HTR-8/SVneo (cell line): ENCODE measurements around the gene CTDSPL.
"Not testable (repeated sequence)": the region's sequence is repeated elsewhere in the genome, so short reads cannot be mapped to it uniquely, and the experiment has no call there.

Experiments used
- DNase-seq: peaks from one replicate; pipeline ENCODE4 v3.0.0; 2011; ENCODE audit warnings: low spot score, mixed read lengths; ENCODE audit not compliant: insufficient read length
- FAIRE-seq: peaks from 2 replicates; lab custom pipeline; 2011; peaks lifted over from hg19 to GRCh38; lab: Jason Lieb, UNC

The CTDSPL gene

GRCh38 chr3:37981348-37981664 lies 119.6 kb downstream of the CTDSPL start:
- no peak for DNase-seq
- no peak for FAIRE-seq

GRCh38 chr3:37982331-37982730 lies 120.7 kb downstream of the CTDSPL start:
- DNase-seq (no peak), FAIRE-seq (no peak)

GRCh38 chr3:37984051-37984450 lies 122.4 kb downstream of the CTDSPL start:
- no peak for FAIRE-seq

GRCh38 chr3:37984596-37984995 lies 122.9 kb downstream of the CTDSPL start:
- FAIRE-seq (no peak), DNase-seq (no peak)

More at GRCh38 chr3:37984051-37984450, 122.4 kb downstream of the CTDSPL start:
- no peak for DNase-seq

- no peak for FAIRE-seq
Observed at GRCh38 chr3:37985637-37986320, 124.1 kb downstream of the CTDSPL start.

GRCh38 chr3:37986479-37987314 lies 125.0 kb downstream of the CTDSPL start:
- FAIRE-seq (no peak), DNase-seq (no peak)

More at GRCh38 chr3:37985637-37986320, 124.1 kb downstream of the CTDSPL start:
- no peak for DNase-seq

- no peak for DNase-seq
- FAIRE-seq: no peak
Observed at GRCh38 chr3:37987315-37987697, 125.6 kb downstream of the CTDSPL start.

GRCh38 chr3:37987751-37988179 lies 126.1 kb downstream of the CTDSPL start:
- no peak for FAIRE-seq
- DNase-seq: no peak

- FAIRE-seq: not testable (repeated sequence)
Observed at GRCh38 chr3:37988376-37988775, 126.7 kb downstream of the CTDSPL start.

GRCh38 chr3:37988931-37989525 lies 127.3 kb downstream of the CTDSPL start:
- FAIRE-seq: no peak

More at GRCh38 chr3:37988376-37988775, 126.7 kb downstream of the CTDSPL start:
- DNase-seq: not testable (repeated sequence)

GRCh38 chr3:37989821-37990480 lies 128.3 kb downstream of the CTDSPL start:
- DNase-seq (no peak), FAIRE-seq (no peak)

More at GRCh38 chr3:37988931-37989525, 127.3 kb downstream of the CTDSPL start:
- DNase-seq: no peak

GRCh38 chr3:37990527-37990926 lies 128.8 kb downstream of the CTDSPL start, which contains the start of gene VILL:
VILL (plus strand) TSS chr3:37990786; CDS start chr3:37993673, 2,887 bp downstream.
- no peak for FAIRE-seq
- no peak for DNase-seq

GRCh38 chr3:37991109-37991508 lies 129.4 kb downstream of the CTDSPL start:
- no peak for FAIRE-seq
- DNase-seq: no peak

GRCh38 chr3:37991823-37992222 lies 130.1 kb downstream of the CTDSPL start:
- no peak for FAIRE-seq

GRCh38 chr3:37992271-37993066 lies 130.8 kb downstream of the CTDSPL start:
- FAIRE-seq: no peak
- DNase-seq: no peak

More at GRCh38 chr3:37991823-37992222, 130.1 kb downstream of the CTDSPL start:
- no peak for DNase-seq

GRCh38 chr3:37993067-37993455 lies 131.4 kb downstream of the CTDSPL start:
- FAIRE-seq (no peak), DNase-seq (no peak)

GRCh38 chr3:37993460-37993819 lies 131.8 kb downstream of the CTDSPL start:
- no peak for DNase-seq
- FAIRE-seq: no peak

- FAIRE-seq (peak; percentile 69), DNase-seq (peak; percentile 45)
Observed at GRCh38 chr3:37993820-37994638, 132.3 kb downstream of the CTDSPL start.

GRCh38 chr3:37994639-37994972 lies 132.9 kb downstream of the CTDSPL start:
- FAIRE-seq (no peak), DNase-seq (no peak)
